ENCODE measurements around the gene PTOV1. TPM values are rescaled to one million over a fixed set of nuclear protein-coding genes. Genes with fewer than 3 reads are reported as not detected.
"Not testable (repeated sequence)": the region's sequence is repeated elsewhere in the genome, so short reads cannot be mapped to it uniquely, and the experiment has no call there.

PTOV1 gene
- total RNA-seq, 2 experiments from 2014 or later: 66.0 to 68.0 TPM

GRCh38 chr19:49809160-49809940, 41.6 kb upstream of the PTOV1 start:
- CTCF ChIA-PET: interaction anchor here (1.0 kb wide), 1 partner anchor 9 kb away, joined by 3 read pairs; no protein-coding TSS in a partner anchor
- H3K27me3 Mint-ChIP-seq (ENCODE audit: low read depth): no peaks in the 10 kb centered on the region
- H3K4me1 Mint-ChIP-seq (ENCODE audit: low read depth): peaks cover 35% of the 10 kb centered on the region
- peak; percentile 54 for DNase-seq
- peak overlapping the region; percentile 74 for H3K4me3 Mint-ChIP-seq
- peaks cover 4% of the 10 kb centered on the region for H3K36me3 Mint-ChIP-seq (ENCODE audit: low read depth)
- intact Hi-C loops (cut with micrococcal nuclease): no loop called here
- H3K9me3 Mint-ChIP-seq: no peaks in the 10 kb centered on the region
- H3K27ac Mint-ChIP-seq: peak overlapping the region; percentile 59

GRCh38 chr19:49809941-49810389, 41.0 kb upstream of the PTOV1 start:
- H3K27me3 Mint-ChIP-seq (ENCODE audit: low read depth): no peaks in the 10 kb centered on the region
- DNase-seq: no peak
- peak overlapping the region; percentile 59 for H3K27ac Mint-ChIP-seq
- CTCF ChIA-PET: interaction anchor here (1.0 kb wide), 1 partner anchor 9 kb away, joined by 3 read pairs; no protein-coding TSS in a partner anchor
- H3K4me1 Mint-ChIP-seq (ENCODE audit: low read depth): peaks cover 35% of the 10 kb centered on the region
- no peaks in the 10 kb centered on the region for H3K9me3 Mint-ChIP-seq
- intact Hi-C loops (cut with micrococcal nuclease): loop anchor here (5.0 kb wide), 1 partner anchor 218 kb away; the partner anchor contains the start of gene PRR12
- peaks cover 4% of the 10 kb centered on the region for H3K36me3 Mint-ChIP-seq (ENCODE audit: low read depth)
- H3K4me3 Mint-ChIP-seq: peak overlapping the region; percentile 74

- Mint-ChIP-seq H3K4me1 (ENCODE audit: low read depth) (peaks cover 35% of the 10 kb centered on the region), H3K27ac (no peak overlapping the region), H3K4me3 (no peak overlapping the region), H3K36me3 (ENCODE audit: low read depth) (peaks cover under 1% of the 10 kb centered on the region), H3K27me3 (ENCODE audit: low read depth) (no peaks in the 10 kb centered on the region), H3K9me3 (no peaks in the 10 kb centered on the region)
- CTCF ChIA-PET: interaction anchor here (0.6 kb wide), 1 partner anchor 45 kb away, joined by 3 read pairs; no protein-coding TSS in a partner anchor
- intact Hi-C loops (cut with micrococcal nuclease): loop anchor here (5.0 kb wide), 1 partner anchor 219 kb away; the partner anchor contains the start of gene PRR12
- DNase-seq: no peak
Measured at GRCh38 chr19:49811328-49811727, 39.6 kb upstream of the PTOV1 start.

GRCh38 chr19:49812452-49812996, 38.4 kb upstream of the PTOV1 start:
- H3K36me3 Mint-ChIP-seq (ENCODE audit: low read depth): no peaks in the 10 kb centered on the region
- H3K27me3 Mint-ChIP-seq (ENCODE audit: low read depth): no peaks in the 10 kb centered on the region
- no peaks in the 10 kb centered on the region for H3K9me3 Mint-ChIP-seq
- intact Hi-C loops (cut with micrococcal nuclease): loop anchor here (2.0 to 5.0 kb wide), 2 partner anchors 38 to 220 kb away; partner anchors contain the start of genes PRR12 and PTOV1
- peak overlapping the region; percentile 94 for H3K27ac Mint-ChIP-seq
- no peak for DNase-seq
- CTCF ChIA-PET: interaction anchor here (0.6 to 1.0 kb wide), 2 partner anchors 13 to 236 kb away, joined by 3 read pairs; no protein-coding TSS in a partner anchor
- H3K4me1 Mint-ChIP-seq (ENCODE audit: low read depth): peaks cover 36% of the 10 kb centered on the region
- H3K4me3 Mint-ChIP-seq: peak overlapping the region; percentile 85

- H3K4me1 Mint-ChIP-seq (ENCODE audit: low read depth): peaks cover 32% of the 10 kb centered on the region
- no peaks in the 10 kb centered on the region for H3K27me3 Mint-ChIP-seq (ENCODE audit: low read depth)
- H3K27ac Mint-ChIP-seq: peak within 1 kb of the TSS; percentile 94
- H3K36me3 Mint-ChIP-seq (ENCODE audit: low read depth): no peaks in the 10 kb centered on the region
- no peaks in the 10 kb centered on the region for H3K9me3 Mint-ChIP-seq
- H3K4me3 Mint-ChIP-seq: peak within 1 kb of the TSS; percentile 85
- intact Hi-C loops (cut with micrococcal nuclease): loop anchor here (1.0 to 5.0 kb wide), 9 partner anchors 38 to 317 kb away; partner anchors contain the start of genes AKT1S1, PRR12, PTOV1 and RPS11
- CTCF ChIA-PET: interaction anchor here (0.6 to 1.0 kb wide), 2 partner anchors 12 to 237 kb away, joined by 3 read pairs; no protein-coding TSS in a partner anchor
- DNase-seq: peak; percentile 96
Measured at GRCh38 chr19:49812997-49813861, 37.7 kb upstream of the PTOV1 start, which contains the start of gene FUZ. FUZ (minus strand) TSS chr19:49813292; CDS start chr19:49813106, 186 bp downstream.

GRCh38 chr19:49814010-49814409, 36.9 kb upstream of the PTOV1 start:
- no peak overlapping the region for H3K27ac Mint-ChIP-seq
- H3K27me3 Mint-ChIP-seq (ENCODE audit: low read depth): no peaks in the 10 kb centered on the region
- H3K36me3 Mint-ChIP-seq (ENCODE audit: low read depth): no peaks in the 10 kb centered on the region
- no peak for DNase-seq
- H3K9me3 Mint-ChIP-seq: no peaks in the 10 kb centered on the region
- H3K4me3 Mint-ChIP-seq: peak overlapping the region; percentile 85
- peaks cover 27% of the 10 kb centered on the region for H3K4me1 Mint-ChIP-seq (ENCODE audit: low read depth)
- intact Hi-C loops (cut with micrococcal nuclease): loop anchor here (5.0 kb wide), 1 partner anchor 222 kb away; the partner anchor contains the start of gene PRR12
- CTCF ChIA-PET: no interaction called here

GRCh38 chr19:49816590-49816989, 34.4 kb upstream of the PTOV1 start:
- CTCF ChIA-PET: no interaction called here
- Mint-ChIP-seq H3K9me3 (no peaks in the 10 kb centered on the region), H3K4me3 (no peak overlapping the region), H3K27ac (no peak overlapping the region), H3K4me1 (ENCODE audit: low read depth) (peaks cover 25% of the 10 kb centered on the region), H3K27me3 (ENCODE audit: low read depth) (no peaks in the 10 kb centered on the region), H3K36me3 (ENCODE audit: low read depth) (no peaks in the 10 kb centered on the region)
- no peak for DNase-seq
- intact Hi-C loops (cut with micrococcal nuclease): no loop called here

GRCh38 chr19:49817964-49818648, 32.9 kb upstream of the PTOV1 start, which contains the start of gene MED25:
MED25 (plus strand) TSS chr19:49818289; CDS start chr19:49818342, 53 bp downstream.
- Mint-ChIP-seq H3K27me3 (ENCODE audit: low read depth) (no peaks in the 10 kb centered on the region), H3K9me3 (no peaks in the 10 kb centered on the region), H3K4me3 (peak within 1 kb of the TSS; percentile 92), H3K4me1 (ENCODE audit: low read depth) (peaks cover 16% of the 10 kb centered on the region), H3K36me3 (ENCODE audit: low read depth) (no peaks in the 10 kb centered on the region), H3K27ac (peak within 1 kb of the TSS; percentile 99)
- peak; percentile 87 for DNase-seq
- CTCF ChIA-PET: interaction anchor here (0.6 to 1.1 kb wide), 3 partner anchors 8 to 101 kb away, joined by 3 to 4 read pairs (median 3); no protein-coding TSS in a partner anchor
- intact Hi-C loops (cut with micrococcal nuclease): loop anchor here (1.0 kb wide), 1 partner anchor 32 kb away; no protein-coding TSS in a partner anchor

GRCh38 chr19:49818649-49819370, 32.1 kb upstream of the PTOV1 start:
- H3K4me1 Mint-ChIP-seq (ENCODE audit: low read depth): peaks cover 16% of the 10 kb centered on the region
- CTCF ChIA-PET: interaction anchor here (0.6 to 1.1 kb wide), 5 partner anchors 9 to 165 kb away, joined by 3 to 4 read pairs (median 3); partner anchors contain the start of gene CPT1C
- no peaks in the 10 kb centered on the region for H3K36me3 Mint-ChIP-seq (ENCODE audit: low read depth)
- no peak for DNase-seq
- no peaks in the 10 kb centered on the region for H3K27me3 Mint-ChIP-seq (ENCODE audit: low read depth)
- intact Hi-C loops (cut with micrococcal nuclease): no loop called here
- peak overlapping the region; percentile 99 for H3K27ac Mint-ChIP-seq
- no peaks in the 10 kb centered on the region for H3K9me3 Mint-ChIP-seq
- peak overlapping the region; percentile 92 for H3K4me3 Mint-ChIP-seq

- H3K27ac Mint-ChIP-seq: peak overlapping the region; percentile 99
- H3K4me1 Mint-ChIP-seq (ENCODE audit: low read depth): peaks cover 16% of the 10 kb centered on the region
- H3K36me3 Mint-ChIP-seq (ENCODE audit: low read depth); H3K9me3 Mint-ChIP-seq; intact Hi-C loops (cut with micrococcal nuclease); H3K27me3 Mint-ChIP-seq (ENCODE audit: low read depth); DNase-seq: not testable (repeated sequence)
- H3K4me3 Mint-ChIP-seq: peak overlapping the region; percentile 92
- CTCF ChIA-PET: interaction anchor here (0.6 to 1.0 kb wide), 2 partner anchors 129 to 164 kb away, joined by 3 read pairs; partner anchors contain the start of gene CPT1C
Measured at GRCh38 chr19:49819452-49820115, 31.4 kb upstream of the PTOV1 start.
